Measurements from ENCODE around the gene EN2.

- TF ChIP-seq EZH2 (IDR thresholded peaks at IDR 0.05; ENCODE audit: low read depth) (no peak), CTCF (conservative IDR thresholded peaks at IDR 0.05) (no peak)
Measured at GRCh38 chr7:155427411-155428038, 30.4 kb upstream of the EN2 start.
